Measurements from ENCODE around the gene U2AF1L4.

DNA sequence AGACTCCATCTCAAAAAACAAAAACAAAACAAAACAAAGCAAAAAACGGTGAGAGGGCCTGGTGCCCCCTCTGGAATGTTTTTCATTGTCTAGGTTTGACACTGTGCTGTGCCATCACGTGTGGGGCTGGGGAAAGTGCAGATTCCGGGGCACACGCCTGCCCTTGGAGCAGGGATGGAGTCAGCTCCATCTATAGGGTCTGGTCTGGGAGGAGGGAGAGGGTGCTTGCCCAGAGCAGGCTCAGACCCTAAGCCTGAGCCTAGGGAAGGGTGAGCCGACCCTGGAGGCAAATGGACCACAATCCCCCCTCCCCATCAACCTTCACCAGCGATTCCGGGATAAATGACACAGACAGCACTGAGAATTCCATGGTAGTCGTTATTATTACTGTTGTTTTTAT is 51.8 kb downstream of the U2AF1L4 start:
- TF ChIP-seq, protein P1, sequence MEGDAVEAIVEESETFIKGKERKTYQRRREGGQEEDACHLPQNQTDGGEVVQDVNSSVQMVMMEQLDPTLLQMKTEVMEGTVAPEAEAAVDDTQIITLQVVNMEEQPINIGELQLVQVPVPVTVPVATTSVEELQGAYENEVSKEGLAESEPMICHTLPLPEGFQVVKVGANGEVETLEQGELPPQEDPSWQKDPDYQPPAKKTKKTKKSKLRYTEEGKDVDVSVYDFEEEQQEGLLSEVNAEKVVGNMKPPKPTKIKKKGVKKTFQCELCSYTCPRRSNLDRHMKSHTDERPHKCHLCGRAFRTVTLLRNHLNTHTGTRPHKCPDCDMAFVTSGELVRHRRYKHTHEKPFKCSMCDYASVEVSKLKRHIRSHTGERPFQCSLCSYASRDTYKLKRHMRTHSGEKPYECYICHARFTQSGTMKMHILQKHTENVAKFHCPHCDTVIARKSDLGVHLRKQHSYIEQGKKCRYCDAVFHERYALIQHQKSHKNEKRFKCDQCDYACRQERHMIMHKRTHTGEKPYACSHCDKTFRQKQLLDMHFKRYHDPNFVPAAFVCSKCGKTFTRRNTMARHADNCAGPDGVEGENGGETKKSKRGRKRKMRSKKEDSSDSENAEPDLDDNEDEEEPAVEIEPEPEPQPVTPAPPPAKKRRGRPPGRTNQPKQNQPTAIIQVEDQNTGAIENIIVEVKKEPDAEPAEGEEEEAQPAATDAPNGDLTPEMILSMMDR (IDR thresholded peaks at IDR 0.05 in 4 of 5, conservative IDR thresholded peaks at IDR 0.05 in 1 of 5), result no peak
- no peak for TF ChIP-seq POLR2A (IDR thresholded peaks at IDR 0.05)
